Glomerular visceral epithelial cell (primary cell): ENCODE measurements around the gene AVPR1B.

Experiments used
- DNase-seq: peaks from one replicate; pipeline ENCODE4 v3.0.0-alpha.2; 2016; ENCODE audit errors: extremely low spot score

Gene AVPR1B, protein sequence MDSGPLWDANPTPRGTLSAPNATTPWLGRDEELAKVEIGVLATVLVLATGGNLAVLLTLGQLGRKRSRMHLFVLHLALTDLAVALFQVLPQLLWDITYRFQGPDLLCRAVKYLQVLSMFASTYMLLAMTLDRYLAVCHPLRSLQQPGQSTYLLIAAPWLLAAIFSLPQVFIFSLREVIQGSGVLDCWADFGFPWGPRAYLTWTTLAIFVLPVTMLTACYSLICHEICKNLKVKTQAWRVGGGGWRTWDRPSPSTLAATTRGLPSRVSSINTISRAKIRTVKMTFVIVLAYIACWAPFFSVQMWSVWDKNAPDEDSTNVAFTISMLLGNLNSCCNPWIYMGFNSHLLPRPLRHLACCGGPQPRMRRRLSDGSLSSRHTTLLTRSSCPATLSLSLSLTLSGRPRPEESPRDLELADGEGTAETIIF

DNA sequence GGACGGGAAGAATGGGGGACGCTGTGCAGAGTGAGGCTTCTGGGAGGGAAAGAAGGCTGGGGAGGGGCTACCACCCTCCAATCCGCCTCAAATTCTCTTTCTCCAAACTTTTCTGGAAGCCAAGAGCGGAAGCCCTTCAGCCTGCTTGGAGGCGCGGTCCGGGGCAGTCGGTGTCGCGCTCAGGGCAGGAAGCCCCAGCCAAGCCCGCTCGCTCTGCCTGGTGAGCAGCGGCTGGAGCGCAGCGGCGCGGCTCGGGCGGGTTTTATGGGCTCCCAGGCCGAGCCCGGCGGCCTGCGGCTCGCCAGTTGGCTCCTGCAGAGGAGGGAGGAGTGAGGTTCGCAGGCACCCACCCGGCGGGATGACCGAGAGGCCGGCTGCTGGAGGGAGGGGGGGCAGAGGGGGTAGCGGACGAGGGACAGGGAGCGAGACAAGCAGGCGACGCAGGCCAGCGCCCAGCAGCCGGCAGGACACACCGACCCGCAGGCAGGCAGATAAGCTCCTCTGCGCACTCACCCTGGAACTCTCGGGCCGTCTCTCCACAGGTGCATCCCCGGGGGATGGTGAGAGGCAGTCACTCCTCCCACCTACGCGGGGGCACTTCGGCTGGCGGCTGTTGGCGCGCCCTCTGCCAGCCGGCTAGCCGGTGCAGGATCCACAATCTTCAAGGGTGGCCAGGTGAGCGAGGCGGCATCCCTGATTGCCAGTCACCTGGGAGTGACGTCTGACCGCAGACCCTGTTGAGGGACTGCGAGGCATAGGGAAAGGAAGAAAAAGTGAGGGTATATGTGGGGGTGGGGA, at the start of gene AVPR1B:
AVPR1B (minus strand) TSS at position 238 of the 798 bp plus-strand sequence. CDS start 498 bp downstream, outside the sequence.
- peak; percentile 66 for DNase-seq

DNA sequence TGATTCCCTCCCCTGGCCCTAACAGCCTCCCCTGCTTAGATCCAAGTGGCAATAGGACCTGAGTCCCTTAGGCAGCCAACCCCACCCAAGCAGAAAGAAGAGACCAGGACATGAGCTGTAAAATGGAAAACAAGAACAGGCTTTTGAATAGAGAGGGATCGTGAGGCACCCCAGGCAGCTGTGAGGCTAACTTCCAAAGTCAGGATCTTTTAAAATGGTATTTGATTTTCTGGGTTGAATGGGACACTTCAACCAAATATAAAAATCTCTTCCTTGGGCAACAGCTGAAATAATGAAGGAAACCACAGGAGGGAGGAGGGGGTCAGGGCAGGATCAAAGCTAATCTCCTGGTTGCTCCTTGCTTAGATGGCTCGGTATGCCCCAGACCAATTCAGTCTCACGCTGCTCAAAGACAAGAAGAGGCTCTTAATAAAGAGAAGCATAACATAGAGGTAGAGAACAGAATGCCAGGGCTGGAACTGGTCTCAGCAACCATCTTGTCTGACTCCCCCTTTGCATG, 28.6 kb upstream of the AVPR1B start:
- DNase-seq = no peak

DNA sequence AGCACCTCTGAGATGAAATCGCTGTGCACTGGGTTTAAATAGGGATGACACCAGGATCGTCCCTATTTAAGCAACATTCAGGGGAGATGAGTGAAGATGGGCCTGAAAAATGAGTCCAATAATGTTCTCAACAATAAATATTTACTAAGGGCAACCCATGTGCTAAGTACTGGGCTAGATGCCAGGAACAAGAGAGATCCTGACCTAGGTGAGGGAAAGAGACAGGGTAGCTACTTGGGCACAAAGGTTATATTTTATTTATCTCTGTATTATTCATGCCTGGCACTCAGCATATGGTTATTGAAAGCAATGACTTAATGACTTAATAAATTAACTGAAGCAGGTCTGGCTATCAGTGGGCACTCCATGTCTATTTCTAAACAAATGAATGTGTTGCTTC, 27.4 kb upstream of the AVPR1B start:
- no peak for DNase-seq

DNA sequence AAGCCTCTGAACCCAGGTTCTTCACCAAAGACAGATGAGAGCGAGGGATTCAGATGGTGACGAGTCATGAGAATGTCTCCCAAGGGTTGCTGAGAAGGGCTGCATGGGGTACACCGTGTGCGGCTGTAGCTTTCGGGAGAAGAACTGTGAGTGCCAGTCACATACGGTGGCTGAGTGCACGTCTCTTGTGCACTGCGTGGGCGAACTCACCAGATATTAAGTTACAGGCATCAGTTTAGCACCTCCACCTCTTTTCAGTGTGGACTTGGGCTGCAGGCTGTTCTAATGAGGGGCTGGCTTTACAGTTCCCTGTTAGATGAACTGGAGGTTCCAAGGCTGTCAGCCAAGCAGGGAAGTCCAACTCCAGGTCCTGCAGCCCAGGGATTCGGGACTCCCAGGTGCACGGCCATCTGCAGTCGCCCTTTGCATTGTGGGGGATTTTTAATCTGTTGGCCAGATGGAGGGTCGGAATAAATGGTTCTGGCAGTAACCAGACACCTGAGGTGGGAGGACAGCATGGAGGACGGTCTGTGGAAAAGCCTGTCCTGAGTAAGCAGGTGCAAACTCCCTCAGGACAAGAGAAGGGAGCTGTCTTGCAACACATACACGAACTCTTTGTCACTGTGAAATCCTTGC, 26.5 kb upstream of the AVPR1B start:
- no peak for DNase-seq

DNA sequence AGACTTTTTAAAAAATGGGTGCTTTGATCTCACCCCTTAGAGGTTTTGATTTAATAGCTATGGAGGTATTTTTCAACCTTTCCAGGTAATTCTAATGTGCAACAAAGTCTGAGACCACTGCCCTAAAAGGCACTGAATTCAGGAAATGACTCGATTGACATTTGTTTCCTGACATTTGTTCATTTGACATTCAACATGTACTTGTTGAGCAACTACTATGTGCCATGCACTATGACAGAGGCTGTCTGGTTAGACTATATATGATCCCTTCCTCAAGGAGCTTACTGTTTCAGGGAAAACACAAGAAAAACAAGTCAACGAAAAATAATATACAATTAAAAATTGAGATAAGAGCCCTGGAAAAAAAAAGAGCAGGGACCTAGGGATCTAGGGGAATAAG, 25.6 kb upstream of the AVPR1B start:
- no peak for DNase-seq

DNA sequence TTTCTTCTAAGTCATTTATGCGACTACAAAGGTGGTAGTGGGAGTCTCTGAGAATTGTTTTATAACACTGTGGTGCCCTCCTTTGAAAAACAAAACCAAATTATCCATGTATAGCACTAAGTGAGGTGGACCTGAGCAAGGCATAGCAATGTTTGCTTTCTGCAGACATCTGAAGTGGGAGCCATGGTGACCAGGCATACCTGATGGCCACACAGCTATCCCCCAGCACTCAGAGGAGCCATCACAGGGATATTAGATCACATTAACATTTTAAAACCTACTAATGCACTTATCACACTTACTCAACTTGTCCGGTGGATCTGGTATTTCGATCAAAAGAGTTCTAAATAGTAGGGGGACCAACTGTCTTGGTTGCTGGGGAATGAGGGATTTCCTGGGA, 24.8 kb upstream of the AVPR1B start:
- DNase-seq = no peak

DNA sequence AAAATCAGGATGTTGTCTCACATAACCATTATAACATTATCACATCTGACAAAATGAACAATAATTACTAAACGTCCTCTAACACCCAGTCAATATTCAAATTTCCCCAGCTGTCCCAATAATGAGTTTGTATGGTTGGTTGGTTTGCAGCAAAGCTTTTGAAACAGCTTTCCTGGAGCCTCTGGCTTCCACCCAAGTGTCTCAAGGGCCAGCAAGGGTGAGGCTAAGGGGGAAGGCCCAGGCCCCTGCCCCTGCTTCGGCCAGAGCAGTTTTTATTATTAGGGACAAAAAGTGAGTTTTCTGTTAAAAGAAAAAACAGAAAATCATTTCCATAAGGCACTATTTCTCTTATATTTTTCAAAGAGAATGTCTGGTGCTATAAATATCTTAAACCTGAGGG, 19.1 kb upstream of the AVPR1B start:
- no peak for DNase-seq

DNA sequence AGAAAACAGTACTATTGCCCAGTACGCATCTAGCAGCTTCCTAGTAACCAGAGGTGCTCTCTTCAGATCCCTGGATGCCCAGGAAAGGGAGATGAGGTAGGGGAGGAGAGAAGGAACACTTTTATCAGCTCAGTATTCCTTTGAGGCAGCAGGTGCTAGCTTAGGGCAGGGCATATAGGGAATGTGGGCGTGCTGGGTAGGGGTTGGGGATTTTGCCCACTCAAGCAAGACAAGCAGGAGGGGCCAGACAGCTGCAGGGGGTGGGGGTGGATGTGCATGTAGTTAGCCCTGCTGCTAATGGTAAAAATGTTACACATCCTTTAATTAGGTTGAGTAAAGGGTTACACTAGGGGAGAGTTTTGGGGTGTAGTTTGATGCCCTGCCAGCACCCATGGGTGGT, 18.1 kb upstream of the AVPR1B start:
- DNase-seq = no peak

DNA sequence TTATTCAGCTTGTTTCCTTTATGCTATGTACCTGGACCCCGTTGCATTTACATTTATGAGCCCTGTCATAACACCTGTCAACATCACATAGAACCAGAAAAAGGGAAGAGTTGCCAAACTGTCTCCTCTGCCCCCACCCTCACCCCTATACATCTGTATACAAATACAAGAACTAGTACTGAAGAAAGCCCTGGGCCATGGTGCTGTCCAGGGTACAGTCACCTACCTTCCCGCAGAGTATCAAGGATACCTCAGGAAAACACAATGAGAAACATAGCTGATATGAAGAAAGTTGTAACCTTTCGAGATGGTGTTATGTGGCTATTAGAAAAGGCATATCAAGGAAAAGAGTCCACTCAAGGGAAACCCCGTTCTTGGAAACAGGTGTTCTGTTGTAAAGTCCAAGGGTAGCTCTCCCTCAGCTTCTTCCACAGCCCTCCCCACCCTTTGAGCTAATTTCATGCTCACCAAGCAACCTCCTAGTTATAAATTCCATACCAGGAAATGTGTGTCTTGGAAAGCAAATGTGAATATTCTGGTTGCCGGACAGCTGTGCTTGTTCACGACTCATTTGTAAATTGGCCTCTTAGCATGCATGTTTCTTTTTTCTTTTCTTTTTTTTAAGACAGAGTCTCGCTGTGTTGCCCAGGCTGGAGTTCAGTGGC, 16.7 kb upstream of the AVPR1B start:
- DNase-seq = no peak

DNA sequence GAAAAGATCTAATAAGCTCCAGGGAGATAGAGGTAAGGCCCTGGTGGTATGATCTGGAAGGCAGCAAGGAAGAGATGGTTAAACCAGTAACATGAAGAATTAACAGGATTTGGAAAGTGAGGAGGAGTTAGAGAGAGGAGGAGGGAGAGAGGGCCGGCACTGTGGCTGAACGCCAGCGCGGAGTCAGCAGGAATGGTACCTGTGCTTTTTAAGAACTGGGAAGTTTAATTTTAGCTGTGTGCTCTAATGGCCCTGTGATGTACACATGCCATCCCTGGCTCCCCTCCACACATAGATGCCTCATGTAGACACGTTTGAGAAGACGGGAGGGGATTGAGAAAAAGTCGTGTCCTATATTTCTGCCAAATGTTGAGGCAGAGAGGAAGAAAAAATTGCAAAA, 13.8 kb upstream of the AVPR1B start:
- DNase-seq = no peak

DNA sequence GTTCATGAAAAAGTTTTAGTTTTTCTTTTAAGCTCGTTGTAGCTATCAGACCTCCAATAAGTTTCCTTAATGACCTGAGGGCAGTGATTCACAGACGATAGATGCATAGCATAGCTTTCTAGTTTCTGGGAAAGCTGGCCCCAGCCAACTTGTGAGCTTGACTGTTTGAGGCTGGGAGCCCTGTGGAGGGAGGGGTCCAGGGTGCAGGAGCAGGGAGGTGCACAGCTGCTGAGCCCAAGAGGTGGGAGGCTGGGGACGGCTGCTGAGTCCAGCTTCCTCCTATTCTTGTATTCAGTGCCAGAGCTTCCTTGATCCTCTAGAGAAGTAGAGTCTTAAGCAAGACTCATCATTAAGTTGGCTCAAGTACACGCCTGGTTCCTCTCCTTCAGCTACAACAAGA, 11.0 kb upstream of the AVPR1B start:
- no peak for DNase-seq

DNA sequence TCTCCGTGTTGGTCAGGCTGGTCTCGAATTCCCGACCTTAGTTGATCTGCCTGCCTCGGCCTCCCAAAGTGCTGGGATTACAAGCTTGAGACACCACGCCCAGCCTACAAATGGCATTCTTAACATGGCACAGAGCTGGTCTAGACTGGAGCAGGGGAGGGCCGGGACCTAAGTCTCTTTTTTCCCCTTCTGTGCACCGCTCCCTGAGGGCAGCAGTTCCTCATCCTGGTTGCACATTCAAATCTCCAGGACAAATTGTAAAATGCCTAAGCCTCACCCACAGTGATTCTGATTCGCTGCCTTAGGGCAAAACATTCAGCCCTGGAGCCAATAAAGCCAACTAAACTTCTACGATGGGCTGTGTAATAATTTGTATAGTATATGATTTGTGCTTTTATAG, 10.1 kb upstream of the AVPR1B start:
- no peak for DNase-seq

DNA sequence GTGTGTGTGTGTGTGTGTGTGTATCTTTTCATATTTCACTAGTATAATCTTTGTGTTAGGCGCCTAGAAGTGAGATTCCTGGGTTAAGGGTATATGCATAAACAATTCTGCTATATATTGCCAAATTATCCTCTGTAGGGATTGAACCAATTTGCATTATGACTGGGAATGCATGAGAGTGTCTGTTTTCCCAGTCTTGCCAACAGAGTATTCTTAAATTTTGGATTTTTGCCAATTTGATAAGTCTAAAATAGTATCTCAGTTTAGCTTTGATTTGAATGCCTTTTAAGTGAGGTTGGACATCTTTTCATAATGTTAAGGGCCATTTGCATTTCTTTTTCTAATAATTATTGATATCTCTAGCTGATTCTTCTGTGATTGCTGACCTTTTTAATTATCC, 8.2 kb upstream of the AVPR1B start:
- DNase-seq = no peak

DNA sequence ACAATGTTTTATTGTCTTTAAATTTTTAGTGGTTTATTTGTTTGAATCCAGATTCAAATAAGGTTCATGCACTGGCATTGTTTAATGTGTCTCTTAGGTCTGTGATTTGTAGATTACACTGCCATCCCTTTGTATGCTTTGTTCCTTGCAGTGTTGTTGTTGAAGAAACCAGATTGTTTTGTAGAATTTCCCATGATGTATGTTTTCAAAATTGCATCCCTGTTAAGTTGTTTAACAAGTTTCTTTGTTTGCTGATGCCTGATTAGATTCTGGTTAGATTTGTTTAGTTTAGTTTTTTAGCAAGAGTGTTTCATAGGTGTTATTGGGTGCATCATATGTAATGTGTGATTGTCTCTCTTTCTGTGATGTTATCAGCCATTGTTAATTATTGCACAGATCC, 5.5 kb upstream of the AVPR1B start:
- DNase-seq = no peak

DNA sequence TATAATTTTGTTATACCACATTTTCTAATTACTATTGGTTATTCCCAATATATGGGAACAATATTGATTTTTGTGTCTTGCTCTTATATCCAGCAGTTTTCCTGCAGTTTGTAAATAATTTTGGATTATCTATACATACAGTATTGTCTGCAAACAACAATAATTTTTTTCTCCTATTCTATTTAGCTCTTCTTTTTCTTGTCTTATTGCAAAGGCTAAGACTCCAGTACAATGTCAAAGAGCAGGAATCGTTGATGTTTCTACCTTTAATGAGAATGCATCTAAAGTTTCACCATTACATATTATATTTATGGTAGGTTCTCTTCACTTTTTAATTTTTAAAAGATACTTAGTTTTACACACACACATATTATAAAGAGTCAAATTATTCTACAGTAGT, 4.1 kb upstream of the AVPR1B start:
- DNase-seq = no peak

DNA sequence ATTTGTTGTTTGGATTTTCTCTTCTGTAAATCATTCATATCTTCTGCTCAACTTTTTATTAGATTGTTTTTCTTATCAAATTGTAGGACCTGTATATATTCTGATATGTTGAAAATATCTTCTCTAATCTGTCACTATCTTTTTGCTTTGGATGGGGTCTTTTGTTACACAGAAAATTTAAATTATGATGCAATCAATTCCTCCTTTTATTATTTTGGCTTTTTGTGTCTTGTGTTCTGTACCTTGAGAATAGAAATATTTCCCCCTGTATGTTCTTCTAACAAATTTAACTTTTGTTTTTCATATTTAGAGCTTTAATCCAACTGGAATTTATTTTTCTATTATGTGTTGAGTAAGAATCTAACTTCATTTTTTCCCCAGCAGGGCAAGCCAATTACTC, 3.2 kb upstream of the AVPR1B start:
- no peak for DNase-seq

DNA sequence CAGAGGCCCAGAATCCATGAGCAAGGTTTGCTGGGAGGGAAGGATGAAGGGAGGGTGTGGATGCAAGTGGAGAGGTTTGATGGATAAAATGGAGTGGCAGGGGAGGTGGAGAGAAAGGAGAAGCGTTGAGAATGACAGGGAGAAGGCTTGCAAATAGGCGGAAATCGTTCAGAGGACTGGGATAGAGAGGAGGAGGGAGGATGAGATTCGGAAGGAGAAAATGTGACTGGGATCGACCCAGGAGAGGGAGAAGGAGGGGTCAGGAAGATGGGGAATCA, 376 bp downstream of the AVPR1B start:
- no peak for DNase-seq

DNA sequence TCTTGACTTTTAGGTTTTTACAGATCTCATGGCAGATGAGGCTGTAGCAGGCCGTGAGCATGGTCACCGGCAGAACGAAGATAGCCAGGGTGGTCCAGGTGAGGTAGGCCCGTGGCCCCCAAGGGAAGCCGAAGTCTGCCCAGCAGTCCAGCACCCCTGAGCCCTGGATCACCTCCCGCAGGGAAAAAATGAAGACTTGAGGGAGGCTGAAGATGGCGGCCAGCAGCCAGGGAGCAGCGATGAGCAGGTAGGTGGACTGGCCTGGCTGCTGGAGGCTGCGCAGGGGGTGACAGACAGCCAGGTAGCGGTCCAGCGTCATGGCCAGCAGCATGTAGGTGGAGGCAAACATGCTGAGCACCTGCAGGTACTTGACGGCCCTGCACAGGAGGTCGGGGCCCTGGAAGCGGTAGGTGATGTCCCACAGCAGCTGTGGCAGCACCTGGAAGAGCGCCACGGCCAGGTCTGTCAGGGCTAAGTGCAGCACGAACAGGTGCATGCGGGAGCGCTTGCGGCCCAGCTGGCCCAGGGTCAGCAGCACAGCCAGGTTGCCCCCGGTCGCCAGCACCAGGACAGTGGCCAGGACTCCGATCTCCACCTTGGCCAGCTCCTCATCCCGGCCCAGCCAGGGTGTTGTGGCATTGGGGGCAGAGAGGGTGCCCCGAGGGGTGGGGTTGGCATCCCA, 856 bp downstream of the AVPR1B start:
- DNase-seq = no peak

DNA sequence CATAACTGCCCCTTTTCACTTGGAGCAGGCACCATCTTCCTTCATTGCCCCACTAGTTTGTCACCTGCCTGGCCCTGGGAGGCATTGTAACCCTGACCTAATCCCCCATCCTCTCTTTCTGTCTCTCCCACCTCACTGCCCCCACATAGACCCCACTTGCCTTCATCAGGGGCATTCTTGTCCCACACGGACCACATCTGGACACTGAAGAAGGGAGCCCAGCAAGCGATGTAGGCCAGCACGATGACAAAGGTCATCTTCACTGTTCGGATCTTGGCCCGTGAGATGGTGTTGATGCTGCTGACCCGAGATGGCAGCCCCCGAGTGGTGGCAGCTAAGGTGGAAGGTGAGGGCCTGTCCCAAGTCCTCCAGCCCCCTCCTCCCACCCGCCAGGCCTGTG, 1.4 kb downstream of the AVPR1B start:
- no peak for DNase-seq

DNA sequence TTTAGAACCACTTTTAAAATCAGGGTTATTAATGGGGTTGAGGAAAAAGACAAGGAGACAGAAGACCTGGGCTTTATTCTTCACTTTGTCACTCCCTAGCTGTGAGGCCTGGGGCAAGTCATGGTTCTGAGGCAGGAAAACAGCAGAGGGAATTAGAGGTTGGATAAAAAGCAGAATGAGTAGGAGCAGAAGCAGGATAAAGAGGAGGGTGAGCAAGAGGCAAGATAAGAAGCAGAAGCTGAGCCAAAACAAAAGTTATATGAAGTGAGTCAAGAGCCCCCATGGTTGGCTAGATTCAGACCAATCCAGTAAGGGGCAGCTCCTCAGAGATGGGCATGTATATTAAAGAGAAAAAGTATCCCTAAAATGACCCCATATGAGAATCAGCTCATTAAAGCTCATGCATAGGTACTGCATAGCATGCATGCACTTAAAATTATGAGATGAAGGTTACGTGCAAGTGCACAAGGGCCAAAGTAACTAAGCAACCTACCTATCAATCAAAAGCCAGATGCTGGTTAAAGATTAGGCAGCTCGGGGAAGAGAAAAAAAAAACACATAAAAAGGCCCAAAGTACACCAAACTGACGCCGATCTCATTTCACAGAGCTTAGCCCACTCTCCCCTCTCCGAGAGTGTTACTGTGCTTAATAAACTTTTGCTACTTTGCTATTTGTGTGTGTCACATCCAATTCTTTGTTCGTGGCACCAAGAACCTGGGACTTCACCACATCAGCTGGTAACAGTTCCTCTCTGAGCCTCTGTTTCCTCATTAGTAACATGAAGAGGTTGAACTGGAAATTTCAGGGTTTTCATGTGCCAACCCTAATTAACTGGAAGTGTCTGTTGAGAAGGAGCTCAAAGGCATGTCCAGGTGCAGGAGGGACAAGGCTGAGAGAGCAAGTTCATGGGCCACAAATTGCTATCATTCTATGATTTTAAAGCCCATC, 2.2 kb downstream of the AVPR1B start:
- no peak for DNase-seq
